Effector CD4-positive, alpha-beta T cell (primary cell): ENCODE measurements around the gene ZNF225.
"Not testable (repeated sequence)": the region's sequence is repeated elsewhere in the genome, so short reads cannot be mapped to it uniquely, and the experiment has no call there.

Source experiments
- DNase-seq: peaks from one replicate; pipeline ENCODE4 v3.0.0-alpha.2; 2020
- total RNA-seq: gene quantifications from one replicate; lab custom pipeline; 2026; lab: John Stamatoyannopoulos, UW

ZNF225 gene
- total RNA-seq: 3.2 reads per million, percentile 12 among the genes with 10 or more reads in this experiment

DNA sequence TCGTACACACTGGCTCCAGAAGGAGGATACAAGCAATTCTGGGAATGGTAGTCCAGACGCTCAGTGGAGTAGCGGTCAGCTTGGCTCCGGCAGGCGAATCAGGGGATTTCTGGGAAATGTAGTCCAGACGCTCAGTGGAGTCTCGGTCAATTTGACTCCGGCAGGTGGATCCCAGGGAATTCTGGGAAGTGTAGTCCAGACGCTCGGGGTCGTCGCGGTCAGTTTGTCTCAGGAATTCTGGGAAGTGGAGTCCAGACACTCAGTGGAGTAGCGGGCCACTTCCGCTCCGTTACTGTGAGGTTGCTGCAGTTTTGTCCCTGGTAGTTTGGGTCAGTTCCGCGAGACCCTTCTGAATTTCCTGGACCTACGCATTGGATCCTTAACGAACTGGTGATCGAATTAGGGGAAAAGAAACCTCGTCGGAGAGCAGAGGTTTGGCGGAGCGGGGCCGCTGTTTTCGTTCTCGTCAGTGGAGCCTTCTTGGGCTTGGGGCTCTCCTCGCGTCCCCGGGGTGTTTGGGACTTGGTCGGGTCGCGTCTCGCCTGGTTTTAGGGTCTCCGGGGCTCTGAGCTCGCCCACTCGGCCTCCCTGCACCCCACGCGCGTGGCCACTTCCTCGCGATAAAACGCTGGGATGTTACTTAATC lies at the start of gene ZNF225:
Gene ZNF225 (plus strand): TSS at position 262 of the 646 bp plus-strand sequence. CDS start 2,429 bp downstream, outside the sequence.
- DNase-seq: peak; percentile 71

DNA sequence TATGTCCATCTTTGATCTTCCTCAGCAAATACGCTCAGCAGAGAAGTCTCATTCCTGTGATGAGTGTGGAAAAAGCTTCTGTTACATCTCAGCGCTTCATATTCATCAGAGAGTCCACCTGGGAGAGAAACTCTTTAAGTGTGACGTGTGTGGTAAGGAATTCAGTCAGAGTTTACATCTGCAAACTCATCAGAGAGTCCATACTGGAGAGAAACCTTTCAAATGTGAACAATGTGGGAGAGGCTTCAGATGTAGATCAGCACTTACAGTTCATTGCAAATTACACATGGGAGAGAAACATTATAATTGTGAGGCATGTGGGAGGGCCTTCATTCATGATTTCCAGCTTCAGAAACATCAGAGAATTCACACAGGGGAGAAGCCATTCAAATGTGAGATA lies 46.9 kb upstream of the ZNF225 start:
- no peak for DNase-seq

DNA sequence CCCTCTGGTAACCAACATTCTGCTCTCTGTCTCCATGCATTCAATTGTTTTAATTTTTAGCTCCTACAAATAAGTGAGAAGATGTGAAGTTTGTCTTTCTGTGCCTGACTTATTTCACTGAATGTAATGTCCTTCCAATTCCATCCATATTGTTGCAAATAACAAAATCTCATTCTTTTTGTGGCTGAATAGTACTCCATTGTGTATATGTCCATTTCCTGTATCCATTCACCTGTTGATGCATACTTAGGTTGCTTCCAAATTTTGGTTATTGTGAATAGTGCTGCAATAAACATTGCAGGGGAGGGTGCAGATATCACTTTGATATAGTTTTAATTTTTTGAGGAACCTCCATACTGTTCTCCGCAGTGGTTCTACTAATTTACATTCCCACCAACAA lies 43.8 kb upstream of the ZNF225 start:
- no peak for DNase-seq

DNA sequence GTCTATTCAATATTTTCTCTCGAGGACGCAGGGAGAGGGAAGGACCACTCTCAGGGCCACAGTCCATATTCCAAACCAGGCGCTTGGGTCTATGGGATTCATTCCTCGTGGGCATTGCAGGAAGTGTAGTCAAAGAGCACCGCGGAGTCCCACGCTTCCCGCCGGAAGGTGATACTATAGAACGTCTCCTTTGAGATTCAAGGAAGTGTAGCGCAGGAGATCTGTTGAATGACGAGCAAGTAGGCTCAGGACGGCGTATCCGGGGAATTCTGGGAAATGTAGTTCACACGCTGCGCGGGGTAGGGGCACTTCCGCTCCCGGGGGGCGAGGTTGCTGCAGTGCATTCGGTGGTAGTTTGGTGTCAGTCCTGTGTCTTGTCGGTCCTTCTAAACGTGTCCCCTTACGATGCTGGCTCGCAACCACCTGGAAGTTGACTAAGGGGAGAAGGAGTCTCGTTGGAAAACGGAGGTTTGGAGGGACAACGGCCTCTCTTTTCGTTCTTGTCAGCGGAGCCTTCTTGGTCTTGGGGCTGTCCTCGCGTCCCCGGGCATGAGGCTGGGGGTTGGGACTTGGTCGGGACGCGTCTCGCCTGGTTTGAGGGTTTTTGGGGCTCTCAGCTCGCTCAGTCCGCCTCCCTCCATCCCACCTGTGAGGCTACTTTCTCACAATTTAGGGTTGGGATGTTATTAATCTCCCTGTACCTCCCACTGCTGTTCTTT lies 41.2 kb upstream of the ZNF225 start, which contains the start of gene ZNF284:
Gene ZNF284 (plus strand): TSS at position 336 of the 719 bp plus-strand sequence. CDS start 4,231 bp downstream, outside the sequence.
- DNase-seq: peak; percentile 70

DNA sequence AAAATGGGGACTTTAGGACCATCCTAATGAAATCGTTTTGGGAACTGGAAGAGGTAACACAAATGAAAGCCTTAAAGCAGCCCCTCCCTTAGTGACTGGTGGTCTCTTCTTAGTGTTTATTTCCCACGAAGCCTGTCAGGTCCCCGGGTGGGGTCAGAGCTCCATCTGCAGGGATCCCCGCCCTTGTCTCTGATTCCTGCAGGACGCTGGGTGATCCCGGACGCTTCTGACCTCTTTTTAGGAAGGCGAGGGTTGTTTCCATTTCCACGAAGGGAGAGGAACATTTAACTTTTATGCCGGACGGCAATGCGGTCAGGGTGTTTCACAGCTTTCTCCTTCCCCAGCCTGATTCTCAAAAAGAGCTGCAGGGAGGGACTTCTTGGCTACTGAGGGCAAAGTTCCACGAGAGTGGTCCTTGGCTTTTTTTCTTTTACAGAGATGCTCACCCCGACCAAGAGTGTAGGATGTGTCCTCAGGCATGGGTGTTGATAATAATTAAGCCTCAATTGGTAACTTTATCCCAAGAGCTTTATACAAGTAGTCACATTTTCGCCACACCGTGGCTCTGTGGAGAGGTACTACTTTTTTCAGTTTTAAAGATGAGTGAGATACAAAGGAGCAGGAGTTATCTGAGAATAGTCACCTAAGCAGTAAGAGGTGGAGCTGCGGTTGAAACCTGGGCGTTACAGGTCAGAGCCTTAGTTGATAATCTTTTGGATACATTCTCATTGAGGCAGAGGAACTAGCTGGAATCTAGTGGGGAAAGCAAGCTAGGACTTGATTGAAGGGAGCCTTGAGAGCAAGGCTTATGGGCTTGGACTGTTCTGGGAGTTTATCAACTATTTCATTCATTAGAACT lies 40.4 kb upstream of the ZNF225 start:
- no peak for DNase-seq

DNA sequence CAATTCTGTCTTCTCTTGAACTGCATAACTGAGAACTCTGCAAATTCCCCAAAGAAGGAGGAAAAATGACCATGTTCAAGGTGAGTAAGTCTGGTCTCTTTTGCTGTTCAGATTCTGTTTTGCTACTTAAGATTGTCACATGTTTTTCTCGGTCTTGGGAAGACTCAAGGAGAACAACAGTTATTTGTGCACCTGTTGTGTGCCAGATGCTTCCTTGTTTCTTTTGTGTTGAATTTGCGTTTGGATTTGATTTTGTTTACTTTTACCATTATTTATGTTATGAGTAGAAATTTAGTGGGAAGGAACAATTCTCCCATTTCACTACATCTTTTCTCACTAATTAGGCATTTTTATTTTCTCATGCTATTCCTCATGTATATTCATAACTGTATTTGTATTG lies 36.9 kb upstream of the ZNF225 start:
- no peak for DNase-seq

DNA sequence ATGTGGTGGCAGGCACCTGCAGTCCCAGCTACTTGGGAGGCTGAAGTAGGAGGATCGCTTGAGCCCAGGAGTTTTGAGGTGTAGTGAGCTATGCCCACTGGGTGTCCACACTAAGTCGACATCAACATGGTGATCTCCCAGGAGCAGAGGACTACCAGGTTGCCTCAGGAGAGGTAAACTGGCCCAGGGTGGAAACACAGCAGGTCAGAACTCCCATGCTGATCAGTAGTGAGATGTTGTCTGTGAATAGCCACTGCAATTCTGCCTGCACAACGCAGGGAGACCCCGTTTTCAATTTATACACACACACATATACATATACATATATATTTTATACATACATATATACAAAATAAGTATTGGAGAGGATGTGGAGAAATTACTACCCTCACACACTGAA lies 21.1 kb upstream of the ZNF225 start:
- no peak for DNase-seq

DNA sequence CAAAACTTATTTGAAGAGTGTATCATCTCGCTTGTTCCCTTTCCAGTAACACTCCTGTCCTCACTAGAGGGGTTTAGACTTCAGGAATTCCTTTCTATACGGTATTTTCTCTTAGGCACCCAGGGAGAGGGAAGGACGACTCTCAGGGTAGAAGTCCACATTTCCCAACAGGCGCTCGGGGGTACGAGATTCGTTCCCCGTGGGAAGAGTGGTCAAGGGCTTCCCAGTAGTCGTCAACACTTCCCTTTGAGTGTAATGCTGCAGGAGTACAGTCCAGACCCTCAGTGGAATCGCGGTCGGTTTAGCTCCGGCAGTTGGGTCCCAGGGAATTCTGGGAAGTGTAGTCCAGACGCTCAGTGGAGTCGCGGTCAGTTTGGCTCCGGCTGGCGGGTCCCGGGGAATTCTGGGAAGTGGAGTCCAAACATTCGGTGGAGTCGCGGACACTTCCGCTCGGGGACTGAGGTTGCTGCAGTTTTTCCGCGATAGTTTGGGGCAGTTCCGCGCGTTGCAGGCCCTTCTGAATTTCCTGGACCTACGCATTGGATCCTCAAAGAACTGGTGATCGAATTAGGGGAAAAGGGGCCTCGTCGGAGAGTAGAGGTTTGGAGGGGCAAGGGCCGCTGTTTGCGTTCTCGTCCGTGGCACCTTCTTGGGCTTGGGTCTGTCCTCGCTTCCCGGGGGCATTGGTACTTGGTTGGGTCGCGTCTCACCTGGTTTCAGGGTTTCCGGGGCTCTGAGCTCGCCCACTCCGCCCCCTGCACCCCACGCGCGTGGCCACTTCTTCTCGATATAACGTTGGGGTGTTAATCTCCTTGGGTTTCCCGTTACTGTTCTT lies 19.1 kb upstream of the ZNF225 start, which contains the start of gene ZNF224:
Gene ZNF224 (plus strand): TSS at position 431 of the 835 bp plus-strand sequence. CDS start 3,513 bp downstream, outside the sequence.
- DNase-seq: peak; percentile 73

DNA sequence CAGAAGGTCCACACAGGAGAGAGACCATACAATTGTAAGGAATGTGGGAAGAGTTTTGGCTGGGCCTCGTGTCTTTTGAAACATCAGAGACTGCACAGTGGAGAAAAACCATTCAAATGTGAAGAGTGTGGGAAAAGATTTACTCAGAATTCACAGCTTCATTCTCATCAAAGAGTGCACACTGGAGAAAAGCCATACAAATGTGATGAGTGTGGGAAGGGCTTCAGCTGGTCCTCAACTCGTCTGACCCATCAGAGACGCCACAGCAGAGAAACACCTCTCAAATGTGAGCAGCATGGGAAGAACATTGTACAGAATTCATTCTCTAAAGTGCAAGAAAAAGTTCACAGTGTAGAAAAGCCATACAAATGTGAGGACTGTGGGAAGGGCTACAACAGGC lies 5.4 kb upstream of the ZNF225 start:
- no peak for DNase-seq

DNA sequence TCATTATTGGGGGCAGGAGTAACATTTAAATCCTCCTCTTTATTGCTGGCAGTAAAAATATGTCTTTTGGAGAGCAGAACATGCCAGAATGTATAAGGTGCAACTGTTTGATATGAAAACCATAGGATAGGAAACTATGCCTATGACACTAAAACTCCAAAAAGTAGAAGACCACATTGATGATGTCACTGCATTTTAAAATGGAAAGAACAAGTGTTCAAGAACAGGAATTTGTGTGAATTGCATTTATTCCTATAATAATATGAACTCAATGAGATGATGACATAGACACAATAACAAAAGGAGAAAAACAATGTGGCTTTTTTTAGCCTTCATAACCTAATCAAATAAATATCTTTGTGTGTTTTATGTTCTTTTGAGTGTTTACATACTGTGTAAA lies 3.7 kb upstream of the ZNF225 start:
- no peak for DNase-seq

DNA sequence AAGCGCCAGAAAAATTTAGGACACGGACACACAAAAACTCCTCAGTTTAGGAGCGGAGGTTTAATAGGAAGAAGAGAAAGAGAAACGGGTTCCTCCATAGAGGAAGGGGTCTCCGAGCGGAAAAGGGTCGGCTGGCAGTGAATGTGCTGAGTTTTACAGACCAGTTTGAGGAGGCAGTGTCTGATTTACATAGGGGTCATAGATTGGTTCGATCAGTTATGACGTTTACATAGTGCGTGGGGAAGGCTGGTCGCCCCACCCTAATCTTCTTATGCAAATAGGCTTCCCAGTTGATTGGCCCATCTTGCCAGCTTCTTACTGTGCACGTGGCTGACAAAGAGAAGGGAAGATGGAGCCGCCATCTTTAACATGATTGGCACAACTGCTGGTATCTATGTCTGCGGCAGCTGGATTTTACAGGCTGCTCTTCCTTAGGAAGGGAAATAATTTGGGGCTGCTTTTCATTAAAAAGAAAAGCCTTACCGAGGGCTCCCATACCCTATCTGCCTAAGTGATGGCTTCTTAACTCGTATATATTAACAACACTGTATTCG lies 1.2 kb upstream of the ZNF225 start:
- DNase-seq: no peak

DNA sequence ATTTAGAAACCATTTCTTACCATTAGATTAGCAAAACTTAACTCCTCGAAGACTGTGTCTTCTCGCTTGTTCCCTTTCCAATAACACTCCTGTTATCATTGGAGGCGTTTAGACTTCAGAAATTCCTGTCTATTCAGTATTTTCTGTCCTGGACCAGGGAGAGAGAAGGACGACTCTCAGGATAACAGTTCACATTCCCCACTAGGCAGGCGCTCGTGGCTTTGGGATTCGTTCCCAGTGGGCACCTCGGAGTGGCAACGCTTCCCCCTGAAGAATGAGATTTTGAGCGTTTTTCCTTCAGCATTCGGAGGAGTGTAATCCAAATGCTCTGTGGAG lies 429 bp upstream of the ZNF225 start:
- DNase-seq: no peak

DNA sequence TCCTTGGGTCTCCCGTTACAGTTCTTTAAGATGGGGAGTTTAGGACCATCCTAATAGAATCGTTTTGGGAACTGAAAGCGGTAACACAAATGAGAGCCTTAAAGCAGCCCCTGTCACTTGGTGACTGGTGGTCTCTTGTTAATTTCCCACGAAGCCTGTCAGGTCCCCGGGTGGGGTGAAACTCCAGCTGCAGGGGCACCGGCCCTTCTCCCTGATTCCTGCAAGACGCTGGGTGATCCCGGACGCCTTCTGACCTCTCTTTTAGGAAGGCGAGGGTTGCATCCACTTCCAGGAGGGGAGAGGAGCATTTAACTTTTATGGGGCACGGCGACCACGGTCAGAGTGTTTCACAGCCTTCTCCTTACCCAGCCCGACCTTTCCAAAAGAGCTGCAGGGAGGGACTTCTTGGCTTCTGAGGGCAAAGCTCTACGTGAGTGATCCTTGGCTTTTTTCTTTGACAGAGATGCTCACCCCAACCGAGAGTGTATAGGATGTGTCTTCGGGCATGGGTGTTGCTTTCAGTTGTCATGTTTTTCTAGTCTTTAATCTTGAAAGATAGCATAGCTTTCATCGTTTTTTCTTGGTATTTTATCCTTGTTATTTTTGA lies 688 bp downstream of the ZNF225 start:
- no peak for DNase-seq

DNA sequence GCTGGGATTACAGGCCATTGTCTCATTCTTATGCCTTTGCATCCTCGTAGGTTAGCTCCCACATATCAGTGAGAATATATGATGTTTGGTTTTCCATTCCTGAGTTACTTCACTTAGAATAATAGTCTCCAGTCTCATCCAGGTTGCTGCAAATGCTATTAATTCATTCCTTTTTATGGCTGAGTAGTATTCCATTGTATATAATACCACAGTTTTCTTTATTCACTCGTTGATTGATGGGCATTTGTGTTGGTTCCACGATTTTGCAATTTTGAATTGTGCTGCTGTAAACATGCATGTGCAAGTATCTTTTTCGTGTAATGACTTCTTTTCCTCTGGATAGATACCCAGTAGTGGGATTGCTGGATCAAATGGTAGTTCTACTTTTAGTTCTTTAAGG lies 8.0 kb downstream of the ZNF225 start:
- not testable (repeated sequence) for DNase-seq

DNA sequence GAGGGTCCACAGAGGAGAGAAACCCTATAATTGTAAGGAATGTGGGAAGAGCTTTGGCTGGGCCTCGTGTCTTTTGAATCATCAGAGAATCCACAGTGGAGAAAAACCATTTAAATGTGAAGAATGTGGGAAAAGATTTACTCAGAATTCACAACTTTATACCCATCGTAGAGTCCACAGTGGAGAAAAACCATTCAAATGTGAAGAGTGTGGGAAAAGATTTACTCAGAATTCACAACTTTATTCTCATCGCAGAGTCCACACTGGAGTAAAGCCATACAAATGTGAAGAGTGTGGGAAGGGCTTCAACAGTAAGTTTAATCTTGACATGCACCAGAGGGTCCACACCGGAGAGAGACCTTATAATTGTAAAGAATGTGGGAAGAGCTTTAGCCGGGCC lies 18.8 kb downstream of the ZNF225 start:
- DNase-seq: no peak

DNA sequence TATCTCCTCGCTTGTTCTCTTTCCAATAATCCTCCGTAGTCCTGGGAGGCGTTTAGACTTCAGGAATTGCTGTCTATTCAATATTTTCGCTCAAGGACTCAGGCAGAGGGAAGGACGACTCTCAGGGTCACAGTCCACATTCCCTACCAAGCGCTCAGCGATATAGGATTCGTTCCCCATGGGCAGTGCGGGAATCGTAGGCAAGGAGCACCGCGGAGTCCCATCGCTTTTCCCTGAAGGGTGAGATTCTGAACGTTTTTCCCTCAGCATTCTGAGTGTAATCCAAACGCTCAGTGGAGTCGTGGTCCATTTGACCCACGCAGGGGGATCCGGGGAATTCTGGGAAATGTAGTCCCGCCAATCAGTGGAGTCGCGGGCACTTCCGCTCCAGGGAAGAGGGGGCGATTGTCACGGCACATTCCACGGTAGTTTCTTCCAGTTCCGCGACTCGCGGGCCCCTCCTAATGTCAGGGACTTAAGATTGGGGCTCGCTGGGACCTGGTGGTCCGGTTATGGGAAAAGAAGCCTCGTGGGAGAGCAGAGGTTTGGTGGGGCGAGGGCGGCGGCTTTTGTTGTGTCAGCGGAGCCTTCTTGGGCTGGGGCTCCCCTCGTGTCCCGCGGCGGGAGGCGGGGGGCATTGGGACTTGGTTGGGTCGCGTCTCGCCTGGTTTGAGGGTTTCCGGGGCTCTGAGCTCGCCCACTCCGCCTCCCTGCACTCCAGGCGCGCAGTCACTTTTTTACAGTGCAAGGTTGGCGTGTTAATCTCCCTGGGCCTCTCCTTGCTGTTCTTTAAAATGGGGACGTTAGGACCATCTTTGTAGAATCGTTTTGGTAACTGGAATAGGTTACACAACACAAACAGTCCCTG lies 28.2 kb downstream of the ZNF225 start, which contains the start of gene ZNF234:
Gene ZNF234 (plus strand): TSS at position 364 of the 868 bp plus-strand sequence. CDS start 3,079 bp downstream, outside the sequence.
- DNase-seq: peak; percentile 59

DNA sequence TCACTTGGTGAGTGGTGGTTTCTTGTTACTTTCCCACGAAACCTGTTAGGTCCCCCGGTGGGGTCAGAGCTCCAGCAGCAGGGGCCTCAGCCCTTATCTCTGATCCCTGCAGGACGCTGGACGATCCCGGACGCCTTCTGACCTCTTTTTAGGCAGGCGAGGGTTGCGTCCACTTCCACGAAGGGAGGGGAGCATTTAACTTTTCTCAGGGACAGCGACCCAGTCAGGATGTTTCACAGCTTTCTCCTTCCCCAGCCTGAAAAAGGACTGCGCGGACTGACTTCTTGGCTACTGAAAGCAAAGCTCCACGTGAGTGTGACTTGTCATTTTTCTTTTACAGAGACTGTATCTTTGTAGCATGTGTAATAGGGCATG lies 28.8 kb downstream of the ZNF225 start:
- DNase-seq: no peak

DNA sequence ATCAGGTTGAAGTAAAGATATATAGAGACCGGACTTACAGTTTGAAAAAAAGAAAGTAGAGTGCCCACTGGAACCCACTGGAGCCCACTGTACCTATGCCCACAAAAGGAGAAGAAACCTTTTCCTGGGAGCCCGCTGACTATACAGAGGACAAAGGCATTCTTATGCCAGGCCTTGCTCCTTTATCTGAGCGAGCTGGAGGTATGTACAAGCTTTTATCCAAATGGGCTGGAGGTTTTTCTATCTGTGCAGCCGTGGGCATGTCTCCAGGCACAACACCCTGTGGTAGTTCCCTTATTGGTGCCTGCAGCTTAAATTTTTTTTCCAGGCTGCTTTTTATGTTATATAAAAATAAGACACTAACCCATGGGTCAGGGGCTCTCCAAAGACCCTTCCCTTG lies 36.6 kb downstream of the ZNF225 start:
- DNase-seq: no peak

DNA sequence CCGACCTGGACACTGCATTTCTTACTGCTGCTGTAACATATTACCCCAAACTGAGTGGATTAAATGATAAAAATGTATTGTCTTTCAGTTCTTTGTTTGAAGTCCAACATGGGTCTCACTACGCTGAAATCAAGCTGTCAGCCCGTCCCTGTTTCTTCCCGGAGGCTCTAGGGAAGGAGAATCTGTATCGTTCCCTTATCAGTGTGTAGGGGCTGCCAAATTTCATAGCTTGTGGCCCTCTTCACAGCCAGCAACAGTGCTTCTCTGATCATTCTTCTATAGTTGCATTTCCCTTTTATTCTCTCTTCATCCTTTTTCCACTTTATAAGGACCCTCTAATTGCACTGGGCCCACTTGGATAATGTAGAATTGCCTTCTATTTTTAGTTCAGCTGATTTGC lies 38.3 kb downstream of the ZNF225 start:
- no peak for DNase-seq

DNA sequence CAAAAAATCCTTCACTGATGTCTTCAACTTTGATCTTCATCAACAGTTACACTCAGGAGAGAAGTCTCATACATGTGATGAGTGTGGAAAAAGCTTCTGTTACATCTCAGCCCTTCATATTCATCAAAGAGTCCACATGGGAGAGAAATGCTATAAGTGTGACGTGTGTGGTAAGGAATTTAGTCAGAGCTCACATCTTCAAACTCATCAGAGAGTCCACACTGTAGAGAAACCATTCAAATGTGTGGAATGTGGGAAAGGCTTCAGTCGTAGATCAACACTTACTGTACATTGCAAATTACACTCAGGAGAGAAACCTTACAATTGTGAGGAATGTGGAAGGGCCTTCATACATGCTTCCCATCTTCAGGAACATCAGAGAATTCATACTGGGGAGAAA lies 43.3 kb downstream of the ZNF225 start:
- no peak for DNase-seq
